Subcutaneous abdominal adipose tissue (tissue), 5 donors: Measurements from ENCODE around the gene MEAF6.
"Not testable (repeated sequence)": the region's sequence is repeated elsewhere in the genome, so short reads cannot be mapped to it uniquely, and the experiment has no call there.

Experiments
- H3K27ac ChIP-seq: one replicate; pipeline ENCODE4 v1.7.0; 2013; ENCODE audit warnings: low read depth, mild to moderate bottlenecking, inconsistent platforms, low read length, moderate library complexity
- H3K27me3 ChIP-seq, 5 donors: one replicate each; pipeline ENCODE4 v1.7.0; 2013; ENCODE audit warnings: low read length in 5 of 5, inconsistent platforms in 1 of 5; ENCODE audit not compliant: control insufficient read depth in 5 of 5, insufficient read depth in 4 of 5
- H3K36me3 ChIP-seq, 5 donors: one replicate each; pipeline ENCODE4 v1.7.0; 2013; ENCODE audit warnings: low read length in 5 of 5; ENCODE audit not compliant: control insufficient read depth in 5 of 5, insufficient read depth in 5 of 5
- H3K4me1 ChIP-seq, 5 donors: one replicate each; pipeline ENCODE4 v1.7.0; 2013; ENCODE audit warnings: low read length in 5 of 5, mild to moderate bottlenecking in 3 of 5, moderate library complexity in 1 of 5; ENCODE audit not compliant: control insufficient read depth in 5 of 5, insufficient read depth in 5 of 5
- H3K4me3 ChIP-seq, 5 donors: one replicate each; pipeline ENCODE4 v1.7.0; 2013; ENCODE audit warnings: low read length in 5 of 5, low read depth in 1 of 5
- H3K9ac ChIP-seq, 5 donors: one replicate each; pipeline ENCODE4 v1.7.0; 2013; ENCODE audit warnings: low read length in 5 of 5, mild to moderate bottlenecking in 4 of 5, moderate library complexity in 3 of 5
- H3K9me3 ChIP-seq, 5 donors: one replicate each; pipeline ENCODE4 v1.7.0; 2013; ENCODE audit warnings: low read length in 5 of 5; ENCODE audit not compliant: control insufficient read depth in 5 of 5
- donor health status: healthy.
- donor health status: healthy.
- donor health status: healthy.
- donor health status: healthy.
- donor health status: healthy.

Gene MEAF6

GRCh38 chr1:37514350-37515184 lies at the start of gene MEAF6:
MEAF6 (minus strand) TSS chr1:37514766; CDS start chr1:37514746, 20 bp downstream.
- Histone ChIP-seq H3K4me1 (peaks cover 2 to 21% (median 18%) of the 10 kb centered on the region in 5 donors), H3K36me3 (peaks cover 0 to 12% (median 6%) of the 10 kb centered on the region in 5 donors), H3K9ac (peak within 1 kb of the TSS; percentile 74 to 95 (median 87)), H3K27me3 (no peaks in the 10 kb centered on the region), H3K9me3 (no peaks in the 10 kb centered on the region), H3K4me3 (peak within 1 kb of the TSS; percentile 82 to 95 (median 89)), H3K27ac (peak within 1 kb of the TSS; percentile 86)

DNA sequence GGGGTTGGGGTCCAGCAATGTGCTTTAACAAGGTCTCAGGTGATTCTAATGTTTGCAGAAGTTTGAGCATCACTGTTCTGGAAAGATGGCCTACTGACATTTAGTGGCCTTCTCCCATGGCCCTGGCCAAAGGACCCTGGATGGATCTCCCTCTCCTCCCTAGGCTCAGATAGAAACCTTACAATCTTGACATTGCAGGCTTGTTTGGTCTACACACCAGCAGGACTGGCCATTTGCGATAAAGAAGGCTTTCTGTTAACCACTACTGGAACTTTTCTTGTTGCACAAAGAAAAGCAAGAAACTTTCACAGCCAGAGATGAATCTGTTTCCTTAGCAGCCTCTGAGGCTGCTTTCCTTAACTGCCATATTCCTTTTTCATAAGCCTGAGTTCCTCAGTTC lies 48.4 kb upstream of the MEAF6 start:
- Histone ChIP-seq H3K27ac (no peak overlapping the region), H3K36me3 (peaks cover 15 to 44% (median 38%) of the 10 kb centered on the region in 5 donors), H3K4me1 (no peaks in the 10 kb centered on the region), H3K4me3 (no peak overlapping the region), H3K9ac (no peak overlapping the region), H3K27me3 (no peaks in the 10 kb centered on the region), H3K9me3 (peaks cover 0 to 3% (median 0%) of the 10 kb centered on the region in 5 donors)

- no peak overlapping the region for H3K27ac ChIP-seq
- H3K27me3 ChIP-seq, result no peaks in the 10 kb centered on the region
- H3K36me3 ChIP-seq, result peaks cover 8 to 29% (median 22%) of the 10 kb centered on the region in 5 donors
- no peak overlapping the region for H3K4me3 ChIP-seq
- no peak overlapping the region for H3K9ac ChIP-seq
- peaks cover 0 to 3% (median 0%) of the 10 kb centered on the region in 5 donors for H3K9me3 ChIP-seq
- H3K4me1 ChIP-seq, result peaks cover 0 to 10% (median 8%) of the 10 kb centered on the region in 5 donors
Observed at GRCh38 chr1:37561133-37562132, 46.9 kb upstream of the MEAF6 start.

GRCh38 chr1:37560401-37561132 lies 46.0 kb upstream of the MEAF6 start:
- H3K9ac ChIP-seq, result no peak overlapping the region
- H3K27ac ChIP-seq, result no peak overlapping the region
- peaks cover 0 to 20% (median 14%) of the 10 kb centered on the region in 5 donors for H3K36me3 ChIP-seq
- H3K4me1 ChIP-seq, result peaks cover 0 to 12% (median 10%) of the 10 kb centered on the region in 5 donors
- H3K4me3 ChIP-seq, result no peak overlapping the region
- no peaks in the 10 kb centered on the region for H3K27me3 ChIP-seq
- peaks cover 0 to 3% (median 0%) of the 10 kb centered on the region in 5 donors for H3K9me3 ChIP-seq

- Histone ChIP-seq H3K4me1 (peaks cover 0 to 12% (median 10%) of the 10 kb centered on the region in 5 donors), H3K36me3 (peaks cover 0 to 14% (median 8%) of the 10 kb centered on the region in 5 donors)
- H3K9ac ChIP-seq, H3K27ac ChIP-seq, H3K9me3 ChIP-seq, H3K4me3 ChIP-seq, H3K27me3 ChIP-seq: not testable (repeated sequence)
Observed at GRCh38 chr1:37559957-37560379, 45.4 kb upstream of the MEAF6 start.

DNA sequence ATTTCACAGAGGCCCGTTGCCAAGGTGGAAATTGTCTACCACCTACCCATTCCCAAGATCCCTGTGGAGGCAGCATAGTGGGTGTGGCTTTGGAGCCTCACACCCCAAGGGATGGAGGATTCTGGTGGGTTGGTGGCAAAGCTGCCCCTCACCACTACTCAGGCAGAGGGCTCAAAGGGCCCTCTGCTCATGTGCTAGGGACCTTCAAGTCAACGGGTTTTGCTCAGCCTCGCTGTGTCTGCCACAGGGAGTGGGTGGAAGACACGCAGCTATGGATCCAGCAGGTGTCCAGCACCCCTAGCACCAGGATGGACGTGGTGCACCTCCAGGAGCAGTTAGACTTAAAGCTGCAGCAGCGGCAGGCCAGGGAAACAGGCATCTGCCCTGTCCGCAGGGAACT lies 44.5 kb upstream of the MEAF6 start:
- Histone ChIP-seq H3K9ac (peak overlapping the region in 1 of 5 donors; percentile 4), H3K36me3 (peaks cover 0 to 8% (median 4%) of the 10 kb centered on the region in 5 donors), H3K27me3 (no peaks in the 10 kb centered on the region), H3K4me3 (no peak overlapping the region), H3K27ac (no peak overlapping the region), H3K9me3 (peaks cover 0 to 3% (median 0%) of the 10 kb centered on the region in 5 donors), H3K4me1 (peaks cover 0 to 17% (median 14%) of the 10 kb centered on the region in 5 donors)

DNA sequence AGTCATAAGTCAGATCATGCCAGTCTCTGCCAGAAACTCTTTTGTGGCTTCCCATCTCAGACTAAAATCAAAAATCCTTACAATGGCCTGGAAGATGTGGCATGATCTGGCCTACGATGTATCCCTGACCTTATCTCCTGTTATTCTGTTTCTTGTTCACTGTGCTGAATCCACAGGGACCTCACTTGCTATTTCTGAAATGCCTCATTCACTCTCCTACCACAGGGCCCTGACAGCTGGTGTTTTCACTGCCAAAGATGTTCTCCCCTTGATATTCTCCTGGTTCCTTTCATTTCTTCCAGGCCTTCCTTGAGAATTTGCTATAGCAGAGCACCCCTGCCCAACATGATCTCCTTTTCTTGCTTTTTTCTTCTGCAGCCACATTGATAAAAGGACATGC lies 43.8 kb upstream of the MEAF6 start:
- Histone ChIP-seq H3K4me1 (peaks cover 0 to 21% (median 18%) of the 10 kb centered on the region in 5 donors), H3K9me3 (peaks cover 0 to 3% (median 0%) of the 10 kb centered on the region in 5 donors), H3K36me3 (peaks cover 0 to 8% (median 4%) of the 10 kb centered on the region in 5 donors), H3K27me3 (no peaks in the 10 kb centered on the region), H3K9ac (no peak overlapping the region), H3K27ac (no peak overlapping the region), H3K4me3 (no peak overlapping the region)

DNA sequence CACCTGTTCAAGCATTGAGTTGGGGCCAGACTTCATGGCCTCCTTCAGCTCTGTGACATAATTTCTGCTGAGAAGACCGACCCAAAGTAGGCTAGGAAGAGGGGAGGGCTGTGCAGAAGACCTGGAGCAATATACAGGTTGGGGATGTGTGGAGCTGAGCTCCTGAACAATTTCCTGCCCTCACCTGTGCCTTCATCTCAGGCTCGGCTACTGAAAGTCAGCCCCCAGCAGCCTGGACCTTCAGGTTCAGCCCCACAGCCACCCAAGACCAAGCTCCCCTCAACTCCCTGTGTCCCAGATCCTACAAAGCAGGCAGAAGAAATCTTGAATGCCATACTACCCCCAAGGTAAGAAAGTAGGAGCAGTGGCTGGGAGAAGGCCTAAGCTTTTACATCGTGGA lies 42.8 kb upstream of the MEAF6 start:
- Histone ChIP-seq H3K36me3 (peaks cover 0 to 11% (median 1%) of the 10 kb centered on the region in 5 donors), H3K4me1 (peaks cover 0 to 31% (median 28%) of the 10 kb centered on the region in 5 donors), H3K27ac (no peak overlapping the region), H3K9ac (peak overlapping the region in 1 of 5 donors; percentile 9), H3K4me3 (peak overlapping the region in 4 of 5 donors; percentile 53 to 76 (median 64)), H3K9me3 (peaks cover 0 to 3% (median 0%) of the 10 kb centered on the region in 5 donors), H3K27me3 (no peaks in the 10 kb centered on the region)

DNA sequence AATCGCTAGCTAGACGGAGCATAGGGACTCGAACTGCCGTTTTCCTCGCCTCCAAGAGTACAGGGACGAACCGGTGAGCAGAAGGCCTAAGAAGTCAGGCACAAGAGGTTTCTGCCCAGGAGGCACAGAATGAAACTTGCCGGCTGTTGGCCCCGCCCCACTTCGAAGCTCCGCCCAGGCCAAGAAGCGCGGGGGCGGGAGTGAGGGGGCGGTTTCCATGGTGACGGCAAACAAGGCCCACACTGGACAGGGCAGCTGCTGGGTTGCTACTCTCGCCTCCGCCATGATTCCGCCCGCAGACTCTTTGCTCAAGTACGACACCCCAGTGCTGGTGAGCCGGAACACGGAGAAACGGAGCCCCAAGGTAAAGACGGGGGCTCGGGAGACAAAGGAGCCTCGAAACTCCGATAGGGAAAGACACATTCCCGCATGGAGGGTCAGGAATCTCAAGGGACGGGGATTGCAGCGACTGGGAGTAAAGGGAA lies 42.2 kb upstream of the MEAF6 start, which contains the start of gene DNALI1:
Gene DNALI1, plus strand, starts transcription at position 229 of the 485 bp plus-strand sequence. Its CDS starts 55 bp downstream, at position 284.
- Histone ChIP-seq H3K4me1 (peaks cover 0 to 34% (median 29%) of the 10 kb centered on the region in 5 donors), H3K9me3 (peaks cover 0 to 2% (median 0%) of the 10 kb centered on the region in 5 donors), H3K9ac (peak within 1 kb of the TSS in 4 of 5 donors; percentile 9 to 66 (median 44)), H3K36me3 (peaks cover 0 to 12% (median 5%) of the 10 kb centered on the region in 5 donors), H3K27me3 (no peaks in the 10 kb centered on the region), H3K4me3 (peak within 1 kb of the TSS; percentile 53 to 81 (median 62)), H3K27ac (no peak within 1 kb of the TSS)
